Measurements from ENCODE around the gene MORN1.

DNA sequence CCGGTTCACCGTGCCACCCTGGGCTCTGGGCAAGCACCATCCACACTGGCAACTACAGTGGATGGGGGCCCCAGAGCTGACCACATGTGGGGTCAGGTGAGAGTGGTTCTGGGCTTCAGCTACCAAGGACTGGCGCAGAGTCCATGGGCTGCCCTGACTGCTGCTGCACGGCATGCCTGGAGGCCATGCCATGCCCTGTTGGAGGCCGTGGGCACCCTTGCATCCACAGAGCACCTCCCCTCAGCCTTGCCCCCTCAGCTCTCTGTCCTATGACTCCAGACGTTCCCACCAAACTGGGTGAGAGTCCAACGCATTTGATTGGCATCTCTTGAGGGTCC, 15.5 kb downstream of the MORN1 start:
- TF ChIP-seq RAD51 (IDR thresholded peaks at IDR 0.05) (no peak), NFIC (IDR thresholded peaks at IDR 0.05; ENCODE audit: low read depth, low read length) (no peak), NR2C2 (IDR thresholded peaks at IDR 0.05; ENCODE audit: borderline replicate concordance, control insufficient read depth, insufficient read length, low read depth) (no peak), ZNF274 (IDR thresholded peaks at IDR 0.05; ENCODE audit: insufficient read depth, insufficient read length) (no peak), MXI1 (IDR thresholded peaks at IDR 0.05; ENCODE audit: low read depth, low read length) (no peak), POLR2A (IDR thresholded peaks at IDR 0.05; ENCODE audit: low read depth, low read length) (no peak), POLR2AphosphoS5 (IDR thresholded peaks at IDR 0.05; ENCODE audit: low read length) (no peak), NR2F1 (conservative IDR thresholded peaks at IDR 0.05) (no peak), CEBPB (IDR thresholded peaks at IDR 0.05; ENCODE audit: borderline replicate concordance in 1 of 2, low read depth in 2 of 2, low read length in 2 of 2) (no peak), SRF (IDR thresholded peaks at IDR 0.05; ENCODE audit: low read depth in 2 of 2, low read length in 2 of 2) (no peak)
- TF ChIP-seq, protein P1, sequence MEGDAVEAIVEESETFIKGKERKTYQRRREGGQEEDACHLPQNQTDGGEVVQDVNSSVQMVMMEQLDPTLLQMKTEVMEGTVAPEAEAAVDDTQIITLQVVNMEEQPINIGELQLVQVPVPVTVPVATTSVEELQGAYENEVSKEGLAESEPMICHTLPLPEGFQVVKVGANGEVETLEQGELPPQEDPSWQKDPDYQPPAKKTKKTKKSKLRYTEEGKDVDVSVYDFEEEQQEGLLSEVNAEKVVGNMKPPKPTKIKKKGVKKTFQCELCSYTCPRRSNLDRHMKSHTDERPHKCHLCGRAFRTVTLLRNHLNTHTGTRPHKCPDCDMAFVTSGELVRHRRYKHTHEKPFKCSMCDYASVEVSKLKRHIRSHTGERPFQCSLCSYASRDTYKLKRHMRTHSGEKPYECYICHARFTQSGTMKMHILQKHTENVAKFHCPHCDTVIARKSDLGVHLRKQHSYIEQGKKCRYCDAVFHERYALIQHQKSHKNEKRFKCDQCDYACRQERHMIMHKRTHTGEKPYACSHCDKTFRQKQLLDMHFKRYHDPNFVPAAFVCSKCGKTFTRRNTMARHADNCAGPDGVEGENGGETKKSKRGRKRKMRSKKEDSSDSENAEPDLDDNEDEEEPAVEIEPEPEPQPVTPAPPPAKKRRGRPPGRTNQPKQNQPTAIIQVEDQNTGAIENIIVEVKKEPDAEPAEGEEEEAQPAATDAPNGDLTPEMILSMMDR (IDR thresholded peaks at IDR 0.05 in 2 of 3, conservative IDR thresholded peaks at IDR 0.05 in 1 of 3; ENCODE audit: control insufficient read depth in 2 of 3, extremely low read depth in 1 of 3, insufficient read depth in 1 of 3, low read depth in 3 of 3, low read length in 3 of 3): no peak
- TF ChIP-seq, protein P2, sequence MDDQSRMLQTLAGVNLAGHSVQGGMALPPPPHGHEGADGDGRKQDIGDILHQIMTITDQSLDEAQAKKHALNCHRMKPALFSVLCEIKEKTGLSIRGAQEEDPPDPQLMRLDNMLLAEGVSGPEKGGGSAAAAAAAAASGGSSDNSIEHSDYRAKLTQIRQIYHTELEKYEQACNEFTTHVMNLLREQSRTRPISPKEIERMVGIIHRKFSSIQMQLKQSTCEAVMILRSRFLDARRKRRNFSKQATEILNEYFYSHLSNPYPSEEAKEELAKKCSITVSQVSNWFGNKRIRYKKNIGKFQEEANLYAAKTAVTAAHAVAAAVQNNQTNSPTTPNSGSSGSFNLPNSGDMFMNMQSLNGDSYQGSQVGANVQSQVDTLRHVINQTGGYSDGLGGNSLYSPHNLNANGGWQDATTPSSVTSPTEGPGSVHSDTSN (IDR thresholded peaks at IDR 0.05; ENCODE audit: insufficient replicate concordance, low read depth, low read length): no peak

Measured in GM12878 (cell line).